NCI-H146 treated with DMSO at 0.1 percent for 48 hours (cell line): ENCODE data around the gene C3.
A peak's percentile ranks its signal among the peaks of the same experiment; 100 is the strongest.

Experiments used
- DNase-seq: peaks from one replicate; lab custom pipeline; 2025; ENCODE audit not compliant: unreplicated experiment; lab: John Stamatoyannopoulos, UW

C3 gene

DNA sequence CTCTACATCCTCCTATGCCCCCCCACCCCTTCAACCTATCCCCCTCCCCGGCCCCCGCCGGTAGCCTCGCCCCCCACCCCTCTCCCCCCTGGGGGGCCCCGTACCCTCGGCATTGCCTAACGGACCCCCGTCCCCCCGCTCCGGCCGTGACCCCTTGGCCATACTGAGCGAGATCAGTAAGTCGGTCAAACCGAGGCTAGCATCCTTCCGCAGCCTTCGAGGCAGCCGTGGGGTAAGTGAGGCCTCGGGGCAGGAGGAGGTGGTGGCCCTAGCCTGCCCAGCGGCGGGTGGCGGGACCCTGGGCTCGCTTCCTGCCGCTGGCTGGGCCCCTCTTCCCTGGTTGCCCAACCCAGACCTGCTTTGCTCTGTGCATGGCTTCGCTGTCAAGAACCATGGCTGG is 25.5 kb upstream of the C3 start:
- DNase-seq = no peak

GRCh38 chr19:6744381-6745301 is 24.2 kb upstream of the C3 start:
- DNase-seq = no peak

DNA sequence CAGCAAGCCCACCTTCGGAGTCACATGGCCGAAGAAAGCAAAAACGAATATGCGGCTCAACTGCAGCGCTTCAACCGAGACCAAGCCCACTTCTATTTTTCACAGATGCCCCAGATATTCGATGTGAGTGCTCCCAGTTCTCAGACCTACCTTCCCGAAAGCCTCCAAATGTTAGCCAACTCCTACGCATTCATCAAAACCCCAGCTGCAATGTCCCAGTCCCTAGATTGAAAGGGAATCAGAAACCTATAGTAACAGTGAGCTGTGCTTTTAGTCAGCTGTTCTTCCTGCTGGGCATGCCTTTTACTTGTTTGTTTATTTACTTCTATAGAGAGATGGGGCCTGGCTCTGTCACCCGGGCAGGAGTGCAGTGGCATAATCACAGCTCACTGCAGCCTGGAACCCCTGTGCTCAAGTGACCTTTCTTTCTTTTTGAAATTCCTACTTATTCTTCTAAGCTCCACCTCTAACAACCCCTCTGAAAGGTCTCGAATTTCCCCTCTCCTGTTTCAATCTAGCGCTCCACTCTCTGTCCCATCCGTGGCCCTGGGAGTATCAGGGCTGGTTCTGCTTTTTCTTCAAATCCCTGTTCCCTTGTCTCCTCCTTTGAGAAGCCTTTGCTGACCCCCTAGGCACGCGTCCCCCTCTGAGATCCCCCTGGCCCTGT is 23.4 kb upstream of the C3 start:
- no peak for DNase-seq

GRCh38 chr19:6743066-6743465 is 22.6 kb upstream of the C3 start:
- no peak for DNase-seq

DNA sequence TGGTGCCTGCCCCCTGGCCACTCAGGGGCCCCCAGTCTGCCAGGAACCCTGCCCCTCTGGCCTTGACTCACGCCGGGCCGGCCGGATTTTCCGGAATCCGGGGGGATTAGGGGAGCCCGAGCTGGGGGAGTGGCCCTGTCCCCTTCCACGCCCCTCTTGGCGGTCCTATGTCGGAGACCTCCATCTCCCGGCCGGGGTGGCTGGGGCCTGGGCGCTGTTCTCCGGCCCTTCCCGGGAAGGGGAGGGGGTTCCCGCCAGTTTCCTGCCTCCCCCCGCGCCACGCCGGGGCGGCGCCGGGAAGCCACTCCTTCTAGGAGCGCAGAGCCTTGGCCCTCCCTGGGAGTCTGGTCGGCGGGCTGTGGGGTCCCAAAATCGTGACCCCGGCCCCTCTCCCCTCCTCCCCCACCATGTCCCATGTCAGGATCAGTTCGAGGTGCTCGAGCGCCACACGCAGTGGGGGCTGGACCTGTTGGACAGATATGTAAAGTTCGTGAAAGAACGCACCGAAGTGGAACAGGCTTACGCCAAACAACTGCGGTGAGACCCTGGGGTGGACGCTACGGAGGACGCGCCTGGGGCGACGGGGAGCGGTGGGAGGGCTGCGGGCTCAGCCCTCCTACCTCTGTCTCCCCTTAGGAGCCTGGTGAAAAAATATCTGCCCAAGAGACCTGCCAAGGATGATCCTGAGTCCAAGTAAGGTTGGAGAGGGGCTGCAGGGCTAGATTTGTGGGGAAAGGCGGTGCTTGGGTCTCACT is 20.3 kb upstream of the C3 start:
- DNase-seq = no peak

DNA sequence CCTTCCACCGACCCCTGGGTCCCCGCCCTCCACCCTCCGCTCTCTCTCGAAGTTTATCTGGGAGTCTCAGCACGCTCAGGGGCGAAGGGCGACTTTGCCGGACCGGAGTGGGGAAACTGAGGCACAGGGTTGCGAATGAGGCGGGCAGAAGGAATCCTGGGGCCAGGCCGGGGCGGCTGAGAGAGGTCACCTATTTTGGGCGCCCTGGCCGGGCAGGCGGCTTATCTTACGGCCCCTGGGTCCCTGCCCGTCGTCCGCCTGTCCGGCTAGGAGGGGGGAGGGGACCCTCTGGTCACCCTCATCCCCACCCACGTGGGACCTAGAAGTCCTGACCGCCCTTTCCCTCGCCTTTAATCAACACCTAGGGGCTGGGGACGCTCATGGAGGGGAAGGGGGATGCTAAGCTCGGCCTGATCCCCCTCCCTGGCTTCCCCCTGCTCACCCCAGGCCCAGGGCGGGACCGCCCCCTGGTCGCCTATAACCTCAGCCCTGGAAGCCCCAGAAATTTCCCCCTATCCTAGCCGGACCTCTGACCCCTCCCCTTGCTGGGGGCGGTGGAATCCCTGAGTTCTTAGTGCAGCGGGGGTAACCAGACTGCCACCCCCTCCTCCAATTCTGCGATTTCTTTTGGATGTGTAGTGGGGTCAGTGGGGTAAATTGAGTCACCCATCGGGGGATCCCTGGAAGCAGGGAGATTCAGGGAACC is 19.6 kb upstream of the C3 start:
- DNase-seq = no peak

DNA sequence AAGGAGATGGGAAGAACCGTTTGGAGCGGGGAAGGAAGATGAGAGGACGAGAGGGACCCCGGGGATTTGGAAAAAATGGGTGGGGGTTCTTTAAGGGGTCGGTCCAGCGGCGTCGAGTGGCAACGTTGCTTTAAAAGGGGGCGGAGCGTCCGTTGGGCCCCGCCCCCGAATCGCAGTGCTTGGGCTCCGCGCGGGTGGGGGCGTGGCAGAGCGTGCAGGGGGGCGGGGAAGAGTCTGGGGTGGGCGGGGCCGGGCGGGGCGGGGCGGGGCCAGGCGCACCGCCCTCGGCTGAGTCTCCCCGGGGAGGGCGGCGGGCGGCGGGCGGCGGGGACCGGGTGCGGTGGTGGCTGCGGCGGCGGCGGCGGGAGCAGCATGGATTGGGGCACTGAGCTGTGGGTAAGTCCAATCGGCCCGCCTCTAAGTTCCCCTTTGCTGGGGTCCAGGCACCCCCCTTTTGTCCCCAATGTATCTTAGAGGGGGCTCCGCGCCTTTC is 19.0 kb upstream of the C3 start, which contains the start of gene TRIP10:
TRIP10 (plus strand) TSS at position 291 of the 493 bp plus-strand sequence; CDS start at position 373, 82 bp downstream.
- peak; percentile 17 for DNase-seq

- no peak for DNase-seq
These were observed 18.4 kb upstream of the C3 start for GRCh38 chr19:6738787-6739389.

DNA sequence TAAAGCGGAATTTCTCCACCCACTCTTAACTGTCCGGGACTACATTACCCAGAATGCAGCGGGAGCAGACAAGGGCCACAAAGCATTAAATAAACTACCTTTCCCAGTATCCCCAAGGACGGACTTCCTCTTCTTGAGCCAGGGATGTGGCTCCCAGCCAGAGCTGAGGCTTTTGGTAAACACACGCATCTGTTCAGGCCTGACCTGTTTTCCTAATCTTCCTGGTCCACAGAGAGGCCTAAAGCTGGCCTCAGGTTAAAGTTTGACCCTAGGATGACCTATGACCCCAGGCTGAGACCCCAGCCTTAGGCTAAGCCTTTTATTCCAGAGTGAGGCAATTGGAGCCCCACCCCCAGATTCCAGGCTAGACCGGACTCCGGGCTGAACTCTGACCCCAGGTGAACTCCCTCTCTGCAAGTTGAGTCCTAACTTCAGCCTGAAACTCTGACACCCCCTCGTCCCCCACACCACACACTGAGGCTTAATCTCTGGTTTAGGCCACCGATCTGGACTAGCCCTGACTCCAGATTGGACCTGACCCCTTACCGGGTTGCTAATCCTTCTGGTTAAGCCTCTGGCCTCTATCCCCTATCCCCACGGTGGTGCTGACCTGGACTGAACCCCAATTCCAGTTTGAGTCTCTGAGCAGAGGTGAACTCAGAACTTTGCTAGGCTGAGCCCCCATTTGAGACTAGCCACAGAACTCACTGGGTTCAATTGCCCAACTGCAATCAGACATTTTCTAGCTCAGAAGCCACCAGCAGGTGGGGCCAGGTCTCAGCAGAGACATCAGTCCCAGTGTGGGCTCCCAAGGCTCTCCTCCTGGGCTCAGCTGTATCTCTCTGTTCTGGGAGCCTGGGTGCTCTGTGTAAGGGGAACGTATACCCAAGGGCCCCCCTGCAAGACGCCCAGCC is 17.7 kb upstream of the C3 start:
- peak; percentile 12 for DNase-seq

DNA sequence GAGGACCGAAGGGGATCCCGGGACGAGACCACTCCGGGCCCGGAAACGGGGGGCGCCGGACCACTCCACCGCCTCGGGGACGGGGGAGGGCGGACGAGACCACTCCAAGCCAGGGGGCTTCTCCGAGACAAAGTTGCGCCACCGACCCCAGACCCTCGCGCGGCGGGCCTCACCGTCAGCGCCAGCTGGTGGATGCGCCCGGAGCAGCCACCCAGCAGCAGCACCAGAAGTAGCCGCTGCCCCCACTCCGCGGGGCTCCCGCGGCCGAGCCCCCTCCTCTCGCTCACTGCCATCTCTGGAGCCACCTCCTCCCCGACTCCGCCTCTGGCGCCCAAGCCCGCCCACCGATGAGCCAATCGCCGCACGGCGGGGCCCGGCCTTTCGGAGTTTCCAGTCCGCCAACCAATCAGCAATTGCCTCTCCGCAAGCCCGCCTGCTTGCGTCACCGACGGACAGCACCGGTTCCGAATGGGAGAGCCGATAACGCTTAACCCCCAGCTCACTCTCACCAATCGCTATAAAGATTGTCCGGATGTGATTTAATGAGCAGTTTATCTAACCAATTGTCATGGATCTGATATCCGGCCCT is 16.9 kb upstream of the C3 start, which contains the start of gene GPR108:
GPR108 (minus strand) TSS at position 297 of the 589 bp plus-strand sequence; CDS start at position 293, 4 bp downstream.
- peak; percentile 96 for DNase-seq

GRCh38 chr19:6736917-6737283 is 16.4 kb upstream of the C3 start:
- no peak for DNase-seq

DNA sequence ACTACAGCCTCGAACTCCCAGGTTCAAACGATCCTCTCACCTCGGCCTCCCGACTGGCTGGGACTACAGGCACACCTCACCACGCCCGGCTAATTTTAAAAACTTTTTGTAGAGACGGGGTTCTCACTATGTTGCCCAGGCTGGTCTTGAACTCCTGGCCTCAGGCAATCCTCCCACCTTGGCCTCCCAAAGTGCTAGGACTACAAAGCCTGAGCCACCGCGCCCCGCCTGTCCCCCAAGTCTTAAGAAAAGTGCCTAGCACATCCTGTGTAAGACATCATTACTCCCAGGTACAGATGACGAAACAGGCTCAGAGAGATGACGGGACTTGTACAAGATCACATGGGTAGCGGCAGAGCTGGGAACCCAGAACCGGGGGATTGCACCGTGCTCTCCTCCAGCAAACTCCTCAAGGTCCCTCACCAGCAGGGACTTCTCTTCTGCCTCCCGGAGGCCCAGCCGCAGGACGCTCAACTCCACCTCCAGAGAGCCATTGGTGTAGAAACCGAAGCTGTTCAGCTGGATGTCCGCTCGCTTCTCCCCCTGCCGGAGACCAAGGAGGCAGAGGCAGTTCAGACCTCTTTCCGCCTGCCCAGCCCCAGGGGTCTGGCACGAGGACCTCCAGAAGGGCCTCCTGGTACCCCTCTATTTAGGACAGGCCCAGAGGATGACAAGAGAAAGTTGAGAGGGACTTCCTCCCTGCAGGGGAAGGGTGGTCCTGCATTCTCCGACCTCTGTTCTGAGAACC is 15.9 kb upstream of the C3 start:
- peak; percentile 15 for DNase-seq

DNA sequence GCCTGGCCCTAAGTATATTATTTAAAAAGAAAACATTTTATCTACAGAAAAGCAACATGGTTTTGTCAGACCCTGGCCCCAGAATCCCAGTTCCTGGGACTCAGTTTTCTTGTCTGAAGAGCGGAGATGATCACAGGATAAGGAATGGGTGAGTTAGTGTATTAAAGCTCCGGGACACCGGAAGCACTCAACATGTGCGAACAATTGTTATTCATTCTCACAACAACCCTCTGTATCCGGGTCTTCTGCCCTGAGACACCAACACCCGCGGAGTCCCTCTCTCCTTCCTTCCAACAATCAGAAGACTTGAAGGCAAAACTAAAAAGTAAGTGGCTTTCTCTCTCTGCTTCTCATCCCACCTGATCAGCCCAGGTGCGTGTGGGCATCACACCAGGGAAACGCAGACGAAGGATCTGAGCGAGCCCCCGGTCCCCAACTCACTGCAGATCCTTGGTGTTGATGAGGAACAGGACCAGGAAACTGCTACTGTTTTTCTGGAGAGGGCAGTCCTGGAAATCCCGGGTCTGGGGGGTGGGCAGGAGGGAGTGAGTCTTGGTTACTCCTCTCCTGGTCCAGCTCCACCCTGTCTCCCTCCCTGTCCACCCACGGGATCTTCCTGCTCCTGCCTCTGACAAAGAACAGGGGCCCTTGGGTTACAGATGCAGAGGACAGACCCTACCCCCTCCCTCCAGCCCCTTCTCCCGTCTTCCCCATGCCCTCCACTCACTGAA is 14.9 kb upstream of the C3 start:
- DNase-seq = no peak

DNA sequence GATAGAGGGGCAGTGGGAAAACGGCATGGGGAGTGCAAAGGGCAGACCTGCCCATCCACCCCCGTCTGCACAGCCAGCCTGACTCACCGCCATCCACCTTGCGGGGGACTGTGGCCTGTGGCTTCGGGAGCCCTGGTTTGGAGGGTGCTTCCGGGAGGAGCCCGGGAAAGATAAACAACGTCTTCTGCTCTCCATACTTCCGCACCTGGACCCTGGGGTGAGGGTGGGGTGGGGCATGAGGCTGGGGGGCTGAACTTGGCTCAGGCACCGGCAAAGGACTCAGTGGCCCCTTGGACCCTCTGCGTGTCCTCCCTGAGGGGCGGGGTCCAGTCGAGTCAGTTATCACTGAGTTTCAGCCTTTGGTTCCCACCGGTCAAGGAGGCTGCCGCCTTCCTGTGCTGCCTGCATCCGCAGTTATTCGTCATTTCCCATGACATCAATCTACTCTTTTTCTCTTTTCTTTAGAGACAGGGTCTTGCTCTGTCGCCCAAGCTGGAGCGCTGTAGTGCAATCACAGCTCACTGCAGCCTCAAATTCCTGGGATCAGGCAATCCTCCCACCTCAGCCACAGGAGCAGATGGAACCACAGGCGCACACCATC is 13.7 kb upstream of the C3 start:
- no peak for DNase-seq

- DNase-seq = no peak
These were observed 13.1 kb upstream of the C3 start for GRCh38 chr19:6733338-6734095.

DNA sequence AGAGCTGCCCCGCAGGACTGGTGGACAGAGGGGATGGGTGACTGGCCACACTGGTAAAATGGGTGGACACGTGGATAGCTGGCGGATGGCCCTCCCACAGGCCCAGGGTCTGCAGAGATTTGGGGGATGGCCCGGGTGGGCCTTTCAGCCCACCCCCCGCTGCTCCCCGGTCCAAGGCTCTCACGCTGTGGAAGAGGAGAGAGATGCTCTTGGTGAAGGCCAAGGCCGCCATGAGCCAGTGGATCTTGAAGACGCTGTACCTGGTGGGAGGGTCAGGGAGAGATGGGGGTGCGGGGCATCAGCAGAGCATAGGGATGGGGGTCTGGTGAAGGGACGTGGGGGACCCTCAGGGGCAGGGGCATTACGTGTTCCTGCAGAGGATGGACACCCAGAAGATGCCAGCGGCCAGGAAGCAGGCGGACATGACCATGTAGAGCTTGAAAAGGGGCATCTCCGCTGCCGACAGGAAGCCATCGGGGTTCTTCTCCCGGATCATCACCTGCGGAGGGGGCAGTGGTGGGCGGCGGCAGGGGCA is 12.4 kb upstream of the C3 start:
- no peak for DNase-seq
